Neural cell (in vitro differentiated cells): ENCODE measurements around the gene LST1.

Experiments used
- CTCF ChIP-seq: fragments of 450-650 bp; IDR thresholded peaks from 2 replicates; pipeline ENCODE4 v1.5.1; 2014; ENCODE audit warnings: antibody characterized with exemption, mild to moderate bottlenecking, moderate library complexity; ENCODE audit not compliant: poor library complexity, severe bottlenecking
- EP300 ChIP-seq: fragments of 450-650 bp; conservative IDR thresholded peaks from 2 replicates; pipeline ENCODE4 v1.6.1; 2014; ENCODE audit warnings: antibody characterized with exemption, mild to moderate bottlenecking, moderate library complexity; ENCODE audit not compliant: poor library complexity, severe bottlenecking
- EZH2 ChIP-seq: fragments of 200-600, 300-800 bp; shearing (Covaris generic), sonication (generic); IDR thresholded peaks from 2 replicates; pipeline ENCODE4 v1.6.1; 2014; ENCODE audit warnings: antibody characterized with exemption, low read length, borderline replicate concordance, mild to moderate bottlenecking; ENCODE audit not compliant: insufficient read depth, poor library complexity, severe bottlenecking
- MXI1 ChIP-seq: fragments of 450-650 bp; conservative IDR thresholded peaks from 2 replicates; pipeline ENCODE4 v1.6.1; 2014; ENCODE audit warnings: antibody characterized with exemption, mild to moderate bottlenecking; ENCODE audit not compliant: poor library complexity, severe bottlenecking
- POLR2AphosphoS5 ChIP-seq: IDR thresholded peaks from 2 replicates; pipeline ENCODE4 v1.6.1; 2012
- RAD21 ChIP-seq: fragments of 450-650 bp; conservative IDR thresholded peaks from 2 replicates; pipeline ENCODE4 v1.6.1; 2014; ENCODE audit warnings: antibody characterized with exemption, mild to moderate bottlenecking, moderate library complexity
- REST ChIP-seq: IDR thresholded peaks from 2 replicates; pipeline ENCODE4 v1.6.1; 2012; ENCODE audit warnings: borderline replicate concordance
- SMC3 ChIP-seq: fragments of 450-650 bp; conservative IDR thresholded peaks from 2 replicates; pipeline ENCODE4 v1.6.1; 2014; ENCODE audit warnings: antibody characterized with exemption, mild to moderate bottlenecking, moderate library complexity; ENCODE audit not compliant: poor library complexity
- TAF1 ChIP-seq: IDR thresholded peaks from 2 replicates; pipeline ENCODE4 v1.6.1; 2012; ENCODE audit warnings: low read depth

DNA sequence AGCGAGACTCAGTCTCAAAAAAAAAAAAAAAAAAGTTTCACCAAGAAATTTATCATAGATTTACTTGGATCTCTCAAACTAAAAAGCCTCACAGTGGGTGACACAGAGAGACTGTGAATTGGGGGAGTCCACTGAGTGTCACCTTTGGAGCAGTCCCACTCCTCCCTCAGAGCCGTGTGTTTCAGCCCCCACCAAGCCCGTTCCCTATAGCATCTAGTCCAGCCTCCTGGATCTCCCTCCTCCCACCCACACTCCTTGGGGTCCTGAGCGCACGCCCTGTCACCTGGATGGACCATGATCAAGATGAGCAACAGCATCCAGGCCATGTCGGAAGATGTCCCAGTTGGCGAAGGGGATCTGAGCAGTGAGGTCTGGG lies 6.3 kb downstream of the LST1 start:
- TF ChIP-seq EP300 (no peak), CTCF (no peak), REST (no peak), EZH2 (no peak), SMC3 (no peak), MXI1 (no peak), TAF1 (no peak), RAD21 (no peak), POLR2AphosphoS5 (no peak)
